Tongue (tissue), 3 donors: ENCODE measurements around the gene RNPEP. TPM values are rescaled to one million over a fixed set of nuclear protein-coding genes. Genes with fewer than 3 reads are reported as not detected.
"Not testable (repeated sequence)": the region's sequence is repeated elsewhere in the genome, so short reads cannot be mapped to it uniquely, and the experiment has no call there.

Experiments
- DNase-seq: peaks from one replicate; pipeline ENCODE4 v3.0.0-alpha.2; 2015
- small RNA-seq: library from RNA; depleted of rRNA; stranded (forward); fragments of <200 nt; gene quantifications from one replicate; pipeline ENCODE3, GENCODE V24; 2014; ENCODE audit warnings: low replicate concordance
- total RNA-seq: library from RNA; depleted of rRNA; stranded (reverse); fragments of >200 nt; gene quantifications from one replicate; pipeline ENCODE4 v1.2.3, GENCODE V29; 2014

The RNPEP gene
- total RNA-seq, 1 donor from 2014 or later = 28.6 TPM

DNA sequence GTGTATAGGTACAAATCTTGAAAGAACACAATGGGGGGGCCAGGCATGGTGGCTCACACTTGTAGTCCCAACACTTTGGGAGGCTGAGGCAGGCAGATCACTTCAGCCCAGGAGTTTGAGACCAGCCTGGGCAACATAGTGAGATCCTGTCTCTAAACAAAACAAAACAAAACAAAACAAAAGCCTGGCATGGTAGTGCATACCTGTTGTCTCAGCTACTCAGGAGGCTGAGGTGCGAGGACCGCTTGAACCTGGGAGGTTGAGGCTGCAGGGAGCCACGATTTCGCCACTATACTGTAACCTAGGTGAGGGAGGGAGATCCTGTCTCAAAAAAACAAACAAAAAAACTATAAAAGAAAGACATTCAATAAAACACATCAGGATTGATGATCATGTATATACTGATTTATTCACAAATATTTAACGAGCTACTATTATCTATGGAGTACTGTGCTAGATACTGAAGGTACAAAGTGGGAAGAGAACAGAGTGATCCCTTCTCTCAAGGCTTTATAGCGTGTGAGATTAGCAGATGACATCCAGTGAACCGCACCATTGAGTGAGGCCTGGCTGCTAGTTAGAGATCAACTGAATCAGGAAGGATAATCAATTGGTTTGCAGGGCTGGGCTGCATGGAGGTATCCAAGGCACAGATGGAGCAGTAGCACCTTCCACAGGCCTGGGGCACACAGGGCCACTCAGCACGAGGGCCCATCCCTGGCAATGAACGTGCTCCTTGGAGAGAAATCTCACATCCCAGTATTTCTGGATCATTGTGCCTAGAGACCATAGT, 54.3 kb downstream of the RNPEP start:
- no peak for DNase-seq

DNA sequence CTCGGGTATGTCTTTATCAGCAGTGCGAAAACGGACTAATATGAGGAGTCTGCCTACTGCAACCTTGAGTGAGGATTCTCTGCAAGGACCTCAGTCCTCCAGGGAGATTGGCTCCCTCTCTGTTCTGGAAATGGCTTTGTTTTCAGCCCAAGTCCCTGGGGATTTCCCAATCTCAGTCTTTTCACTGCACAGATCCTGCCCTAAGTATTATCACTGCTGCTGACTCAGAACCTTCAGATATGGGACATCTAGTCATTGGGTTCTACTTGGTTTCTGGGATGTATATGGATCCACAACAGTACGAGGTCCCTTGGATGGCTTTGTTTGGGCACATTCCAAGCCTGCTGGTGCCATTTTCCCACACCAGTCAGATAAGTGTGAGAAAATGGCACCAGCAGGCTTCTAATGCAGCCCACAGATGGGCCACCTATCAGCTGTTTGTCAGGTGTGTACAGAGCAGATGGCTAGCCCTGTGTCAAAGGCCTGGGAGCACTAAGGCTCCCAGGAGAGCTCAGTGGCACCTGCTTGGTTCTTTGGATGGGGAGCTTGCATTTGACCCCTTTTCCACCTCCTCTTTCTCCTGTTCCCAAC, 55.4 kb downstream of the RNPEP start:
- DNase-seq = no peak

DNA sequence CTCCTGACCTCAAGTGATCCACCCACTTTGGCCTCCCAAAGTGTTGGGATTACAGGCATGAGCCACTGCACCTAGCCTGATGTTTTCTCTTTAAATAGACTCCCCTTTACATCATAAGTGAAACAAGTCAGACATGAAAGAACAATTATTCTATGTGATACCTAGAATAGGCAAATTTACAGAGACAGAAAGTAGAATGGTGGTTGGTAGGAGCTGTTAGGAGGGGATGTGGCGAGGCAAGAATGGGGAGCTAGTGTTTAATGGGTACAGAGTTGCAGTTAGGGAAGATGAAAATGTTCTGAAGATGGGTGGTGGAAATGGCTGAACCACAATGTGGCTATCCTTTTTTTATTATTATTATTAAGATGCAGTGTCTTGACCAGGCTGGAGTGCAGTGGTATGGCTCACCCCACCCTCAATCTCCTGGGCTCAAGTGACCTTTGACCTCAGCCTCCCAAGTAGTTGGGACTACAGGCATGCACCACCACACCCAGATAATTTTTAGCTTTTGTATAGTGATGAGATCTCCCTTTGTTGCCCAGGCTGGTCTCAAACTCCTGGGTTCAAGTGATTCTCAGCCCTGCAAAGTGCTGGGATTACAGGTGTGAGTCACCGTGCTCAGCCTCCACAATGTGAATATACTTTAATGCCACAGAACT, 56.4 kb downstream of the RNPEP start:
- no peak for DNase-seq

DNA sequence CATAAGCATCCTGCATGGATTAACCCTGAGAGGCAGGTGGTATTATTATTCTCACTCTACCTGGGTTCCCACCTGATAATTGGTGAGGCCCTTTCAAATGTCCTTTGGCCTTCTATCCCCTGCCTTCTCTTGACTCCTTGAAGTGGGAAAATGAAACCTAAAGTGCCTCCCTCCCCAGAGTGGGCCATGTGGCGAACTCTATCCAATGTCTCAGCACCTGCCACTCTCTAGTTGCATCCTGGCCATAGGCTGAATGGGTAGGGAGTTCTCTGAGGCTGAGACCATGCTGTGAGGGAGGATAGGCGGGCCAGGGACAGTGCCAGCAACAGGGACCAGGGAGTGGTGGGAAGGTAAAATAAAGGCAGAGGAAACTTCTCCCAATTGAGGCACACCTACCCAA, 63.3 kb downstream of the RNPEP start:
- DNase-seq = no peak

DNA sequence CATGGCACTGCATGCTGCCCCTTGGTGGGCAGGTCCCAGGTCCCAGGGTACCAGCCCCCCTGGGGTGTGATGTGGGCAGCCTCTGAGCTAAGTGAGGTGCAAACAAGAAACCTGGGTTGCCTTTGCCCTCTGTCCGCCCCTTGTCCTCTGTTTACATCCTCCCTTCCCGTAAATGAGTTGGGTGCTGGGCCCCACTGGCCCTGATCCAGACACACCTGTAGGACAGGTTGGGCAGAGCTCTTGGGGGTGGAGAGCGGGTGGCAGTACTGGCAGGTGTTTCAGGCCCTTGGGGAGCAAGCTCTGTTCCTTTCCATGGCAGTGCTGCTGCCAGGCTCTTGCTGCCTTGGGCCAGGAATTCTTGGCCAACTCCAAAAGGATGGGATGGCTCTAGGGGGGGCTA, 63.8 kb downstream of the RNPEP start:
- peak; percentile 45 for DNase-seq

DNA sequence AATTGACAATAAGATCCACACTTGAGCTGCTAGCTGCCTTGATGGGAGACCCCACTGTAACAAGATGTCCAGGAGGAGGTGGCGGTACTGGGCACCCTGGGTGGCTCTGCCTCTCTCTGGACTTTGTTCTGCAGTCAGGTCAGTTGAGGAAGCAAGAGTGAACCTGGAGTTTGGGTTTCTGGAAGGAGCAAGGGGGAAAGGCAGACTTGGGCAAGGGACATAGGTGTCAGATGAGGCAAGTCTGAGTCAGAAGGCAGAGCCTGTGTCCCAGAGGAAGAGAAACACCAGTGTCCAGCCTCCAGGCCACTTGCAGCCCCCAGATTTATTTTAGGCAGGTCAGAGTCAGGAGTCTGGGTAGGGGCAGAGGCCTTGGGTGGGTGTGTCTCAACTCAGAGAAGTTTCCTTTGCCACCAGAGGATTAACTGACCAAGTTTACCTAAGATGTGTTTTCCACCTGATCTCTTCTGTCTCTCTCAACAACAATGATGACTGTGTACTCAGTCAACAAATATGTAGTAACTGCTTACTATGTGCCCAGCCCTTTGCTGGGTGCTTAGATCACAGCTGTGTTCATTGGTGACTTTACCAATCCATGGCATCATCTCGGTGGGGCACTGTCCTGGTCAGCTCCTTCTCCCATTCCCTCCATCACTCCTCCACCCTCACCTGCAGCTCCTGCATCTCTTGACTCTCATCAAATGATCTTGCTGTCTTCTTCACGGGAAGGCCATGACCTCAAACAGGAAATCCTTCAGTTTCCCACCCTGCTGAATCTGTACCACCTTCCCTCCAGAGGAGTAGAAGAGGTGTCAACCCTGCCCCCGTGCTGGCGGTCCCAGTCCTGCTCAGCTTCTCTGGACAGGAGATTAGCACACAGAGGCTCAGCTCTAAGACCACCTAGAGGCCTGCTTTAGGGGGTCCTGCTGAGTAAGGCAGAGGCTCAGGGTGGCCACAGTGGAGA, 64.6 kb downstream of the RNPEP start:
- no peak for DNase-seq

DNA sequence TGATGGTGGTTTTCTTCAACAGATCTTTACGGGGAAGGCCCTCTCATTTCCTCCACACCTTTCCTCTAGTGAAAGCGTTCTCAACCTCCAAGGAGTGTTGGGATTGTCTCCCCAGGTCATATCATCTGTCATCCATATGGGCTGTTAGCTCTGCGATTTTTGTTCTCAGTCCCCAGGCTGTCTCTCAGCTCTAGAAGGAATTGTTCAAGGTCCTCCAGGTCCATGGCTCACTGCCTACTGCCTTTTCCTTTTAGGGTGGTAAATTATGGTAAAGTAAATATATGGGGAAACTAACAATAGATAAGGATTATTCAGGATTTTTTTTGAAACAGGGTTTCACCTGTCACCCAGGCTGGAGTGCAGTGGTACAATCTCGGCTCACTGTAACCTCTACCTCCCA, 65.5 kb downstream of the RNPEP start:
- no peak for DNase-seq

DNA sequence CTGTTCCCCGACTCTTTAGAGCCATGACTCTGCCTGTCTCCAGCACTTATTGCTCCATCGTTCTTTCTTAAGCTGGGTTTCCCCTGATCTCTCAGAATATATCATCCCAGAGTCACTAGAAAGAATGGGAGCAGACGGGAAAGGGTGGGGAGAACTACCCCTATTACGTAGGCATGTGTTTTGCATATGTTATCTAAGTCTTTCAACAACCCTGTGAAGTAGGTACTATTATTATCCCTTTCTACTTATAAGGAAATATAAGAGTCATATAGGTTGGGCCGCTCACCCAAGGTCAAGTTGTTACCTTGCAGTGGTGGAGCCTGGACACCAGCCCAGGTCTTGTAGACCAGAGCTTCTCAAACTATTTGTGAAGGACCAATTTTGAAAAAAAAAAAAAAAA, 66.7 kb downstream of the RNPEP start:
- DNase-seq = no peak

DNA sequence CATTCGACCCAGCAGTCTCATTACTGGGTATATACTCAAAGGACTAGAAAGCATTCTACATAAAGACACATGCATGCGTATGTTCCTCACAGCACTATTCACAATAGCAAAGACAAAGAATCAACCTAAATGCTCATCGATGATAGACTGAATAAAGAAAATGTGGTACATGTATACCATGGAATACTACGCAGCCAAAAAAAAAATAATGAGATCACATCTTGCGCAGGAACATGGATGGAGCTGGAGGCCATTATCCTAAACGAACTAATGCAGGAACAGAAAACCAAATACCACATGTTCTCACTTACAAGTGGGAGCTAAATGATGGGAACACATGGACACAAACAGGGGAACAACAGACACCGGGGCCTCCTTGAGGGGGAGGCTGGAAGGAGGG, 71.6 kb downstream of the RNPEP start:
- DNase-seq = no peak

DNA sequence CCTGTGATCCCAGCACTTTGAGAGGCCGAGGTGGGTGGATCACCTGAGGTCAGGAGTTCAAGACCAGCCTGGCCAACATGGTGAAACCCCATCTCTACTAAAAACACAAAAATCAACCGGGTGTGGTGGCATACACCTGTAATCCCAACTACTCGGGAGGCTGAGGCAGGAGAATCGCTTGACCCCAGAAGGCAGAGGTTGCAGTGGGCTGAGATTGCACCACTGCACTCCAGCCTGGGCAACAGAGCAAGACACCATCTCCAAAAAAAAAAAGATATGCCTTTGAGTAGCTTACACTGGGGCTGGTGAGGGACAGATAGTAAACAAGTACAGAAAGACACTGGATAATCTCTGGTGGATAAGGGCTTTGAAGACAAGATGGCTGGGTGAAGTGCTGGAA, 72.2 kb downstream of the RNPEP start:
- DNase-seq = not testable (repeated sequence)

Small RNAs within 50 kb of the gene (small RNA-seq; reads per million reads assigned to genes)
- not detected for gene AL691482.1
- not detected for gene AL691482.2
- 0.06 reads per million for gene MIR6740
- not detected for gene RF00156

Other genes starting within 250 kb of the RNPEP start
- 24.3 TPM for gene IPO9, start 153.5 kb upstream of the RNPEP start, total RNA-seq
- 40.5 TPM for gene SHISA4, start 93.8 kb upstream of the RNPEP start, total RNA-seq
- gene LMOD1, start 36.1 kb upstream of the RNPEP start, total RNA-seq = 6.1 TPM
- 33.1 TPM for gene TIMM17A, start 27.1 kb upstream of the RNPEP start, total RNA-seq
- 122 TPM for gene ELF3, start 27.9 kb downstream of the RNPEP start, total RNA-seq
- gene GPR37L1, start 140.3 kb downstream of the RNPEP start, total RNA-seq = 0.41 TPM
- gene ARL8A, start 162.1 kb downstream of the RNPEP start, total RNA-seq = 29.8 TPM
- gene PTPN7, start 178.0 kb downstream of the RNPEP start, total RNA-seq = 1.5 TPM
- gene LGR6, start 211.2 kb downstream of the RNPEP start, total RNA-seq = 4.7 TPM